ENCODE measurements around the gene RAB11FIP4. TPM values are rescaled to one million over a fixed set of nuclear protein-coding genes. Genes with fewer than 3 reads are reported as not detected.

RAB11FIP4 gene
- total RNA-seq, 1 donor from 2014 or later = 0.99 TPM

- no peak for DNase-seq (ENCODE audit: extremely low spot score, unreplicated experiment)
- Mint-ChIP-seq H3K9me3 (ENCODE audit: unreplicated experiment) (no peaks in the 10 kb centered on the region), H3K4me3 (ENCODE audit: unreplicated experiment) (no peak overlapping the region), H3K36me3 (ENCODE audit: unreplicated experiment) (no peaks in the 10 kb centered on the region), H3K4me1 (ENCODE audit: unreplicated experiment) (peaks cover 9% of the 10 kb centered on the region), H3K27me3 (ENCODE audit: unreplicated experiment) (no peaks in the 10 kb centered on the region), H3K27ac (ENCODE audit: unreplicated experiment) (no peak overlapping the region)
- TF ChIP-seq CTCF (IDR thresholded peaks at IDR 0.05) = no peak
These were observed 144.1 kb downstream of the RAB11FIP4 start for GRCh38 chr17:31535581-31535981.

GRCh38 chr17:31536451-31536850 is 145.0 kb downstream of the RAB11FIP4 start:
- Mint-ChIP-seq H3K27ac (ENCODE audit: unreplicated experiment) (no peak overlapping the region), H3K4me3 (ENCODE audit: unreplicated experiment) (no peak overlapping the region), H3K9me3 (ENCODE audit: unreplicated experiment) (no peaks in the 10 kb centered on the region), H3K4me1 (ENCODE audit: unreplicated experiment) (peaks cover 9% of the 10 kb centered on the region), H3K27me3 (ENCODE audit: unreplicated experiment) (no peaks in the 10 kb centered on the region), H3K36me3 (ENCODE audit: unreplicated experiment) (no peaks in the 10 kb centered on the region)
- TF ChIP-seq CTCF (IDR thresholded peaks at IDR 0.05) = no peak
- no peak for DNase-seq (ENCODE audit: extremely low spot score, unreplicated experiment)

GRCh38 chr17:31537565-31538011 is 146.1 kb downstream of the RAB11FIP4 start:
- H3K4me1 Mint-ChIP-seq (ENCODE audit: unreplicated experiment) = peaks cover 9% of the 10 kb centered on the region
- H3K27ac Mint-ChIP-seq (ENCODE audit: unreplicated experiment) = no peak overlapping the region
- no peaks in the 10 kb centered on the region for H3K9me3 Mint-ChIP-seq (ENCODE audit: unreplicated experiment)
- no peaks in the 10 kb centered on the region for H3K36me3 Mint-ChIP-seq (ENCODE audit: unreplicated experiment)
- no peak overlapping the region for H3K4me3 Mint-ChIP-seq (ENCODE audit: unreplicated experiment)
- H3K27me3 Mint-ChIP-seq (ENCODE audit: unreplicated experiment) = no peaks in the 10 kb centered on the region
- DNase-seq (ENCODE audit: extremely low spot score, unreplicated experiment) = no peak
- TF ChIP-seq CTCF (IDR thresholded peaks at IDR 0.05) = no peak

GRCh38 chr17:31538080-31538762 is 146.7 kb downstream of the RAB11FIP4 start:
- no peak for TF ChIP-seq CTCF (IDR thresholded peaks at IDR 0.05)
- H3K4me1 Mint-ChIP-seq (ENCODE audit: unreplicated experiment) = peaks cover 5% of the 10 kb centered on the region
- no peak for DNase-seq (ENCODE audit: extremely low spot score, unreplicated experiment)
- H3K9me3 Mint-ChIP-seq (ENCODE audit: unreplicated experiment) = no peaks in the 10 kb centered on the region
- H3K36me3 Mint-ChIP-seq (ENCODE audit: unreplicated experiment) = no peaks in the 10 kb centered on the region
- no peak overlapping the region for H3K27ac Mint-ChIP-seq (ENCODE audit: unreplicated experiment)
- no peak overlapping the region for H3K4me3 Mint-ChIP-seq (ENCODE audit: unreplicated experiment)
- no peaks in the 10 kb centered on the region for H3K27me3 Mint-ChIP-seq (ENCODE audit: unreplicated experiment)

GRCh38 chr17:31540602-31541307 is 149.3 kb downstream of the RAB11FIP4 start:
- no peak overlapping the region for H3K27ac Mint-ChIP-seq (ENCODE audit: unreplicated experiment)
- DNase-seq (ENCODE audit: extremely low spot score, unreplicated experiment) = no peak
- H3K36me3 Mint-ChIP-seq (ENCODE audit: unreplicated experiment) = no peaks in the 10 kb centered on the region
- no peak overlapping the region for H3K4me3 Mint-ChIP-seq (ENCODE audit: unreplicated experiment)
- no peak for TF ChIP-seq CTCF (IDR thresholded peaks at IDR 0.05)
- no peaks in the 10 kb centered on the region for H3K27me3 Mint-ChIP-seq (ENCODE audit: unreplicated experiment)
- H3K4me1 Mint-ChIP-seq (ENCODE audit: unreplicated experiment) = no peaks in the 10 kb centered on the region
- H3K9me3 Mint-ChIP-seq (ENCODE audit: unreplicated experiment) = no peaks in the 10 kb centered on the region

Measured in osteocyte (in vitro differentiated cells).